Activated T-cell treated with anti-CD3 and anti-CD28 coated beads, Interleukin-2, amount 50 U/mL, for 48 hours (primary cell): Measurements from ENCODE around the gene RAB40C.

Source experiments
- DNase-seq, 2 experiments: peaks; one replicate each; pipeline ENCODE4 v3.0.0-alpha.2; 2020

The RAB40C gene

DNA sequence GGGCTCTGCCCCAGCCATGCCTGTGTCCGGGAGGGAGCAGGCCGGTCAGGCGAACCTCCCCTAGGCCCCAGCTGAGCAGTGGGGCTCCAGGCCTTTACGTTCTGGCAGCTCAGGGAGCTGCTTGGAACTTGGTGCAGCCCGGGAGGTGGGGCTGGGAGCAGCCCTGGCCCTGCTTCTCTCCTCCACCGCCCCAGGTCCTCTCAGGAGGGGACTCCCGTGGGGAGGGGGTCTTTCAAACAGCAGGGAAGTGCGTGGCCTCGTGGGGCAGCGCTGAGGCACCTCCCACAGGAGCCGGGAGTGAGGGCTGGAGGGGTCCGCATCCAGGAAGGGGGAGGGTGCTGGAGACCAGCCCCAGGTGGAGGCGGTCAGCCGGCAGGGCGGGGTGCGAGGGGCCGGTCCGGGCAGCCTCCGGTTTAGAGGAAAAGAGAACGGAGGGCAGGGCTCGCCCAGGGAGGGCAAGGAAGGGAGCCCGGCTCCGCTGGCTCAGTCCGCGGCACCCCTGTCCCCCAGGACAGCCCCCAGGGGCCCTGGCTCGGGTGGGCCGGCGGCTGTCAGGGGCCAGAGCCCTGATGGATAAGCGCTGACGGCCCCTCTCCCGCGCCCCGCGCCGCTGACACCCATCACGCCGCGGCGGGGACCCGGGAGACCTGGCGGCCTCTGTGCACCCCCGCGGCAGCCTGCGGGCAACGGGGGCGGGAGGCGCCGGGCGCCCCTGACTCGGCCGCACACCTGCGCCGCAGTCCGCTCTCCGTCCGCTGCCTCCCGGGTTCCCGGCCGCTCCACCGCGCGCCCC is 30.3 kb upstream of the RAB40C start:
- no peak for DNase-seq

DNA sequence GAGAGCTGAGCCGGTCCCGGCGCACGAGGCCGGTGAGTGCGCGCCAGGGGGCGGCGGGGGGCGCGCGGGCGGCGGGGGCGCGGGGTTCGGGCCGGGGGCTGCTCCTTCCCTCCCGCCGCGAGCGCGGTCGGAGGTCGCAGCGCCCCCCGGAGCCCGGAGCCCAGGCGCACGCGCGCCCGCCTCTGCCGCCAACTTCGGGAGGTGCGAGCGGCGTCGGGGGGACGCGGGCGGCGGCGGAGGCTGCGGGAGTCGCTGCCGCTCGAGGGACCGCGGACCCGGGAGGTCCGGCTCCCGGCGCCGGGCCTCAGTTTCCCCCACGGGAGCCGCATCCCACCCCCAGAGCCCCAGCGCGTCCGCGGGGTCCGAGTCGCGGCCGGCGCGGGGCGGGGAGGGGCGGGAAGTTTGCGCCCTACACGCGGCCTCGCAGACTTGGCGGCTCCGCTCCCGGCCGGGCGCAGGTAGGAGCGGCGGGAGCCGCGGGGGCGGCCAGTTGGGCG is 29.6 kb upstream of the RAB40C start, which contains the start of gene PRR35:
Gene PRR35 (plus strand): TSS at position 191 of the 497 bp plus-strand sequence. CDS start 2,901 bp downstream, outside the sequence.
- DNase-seq = no peak

DNA sequence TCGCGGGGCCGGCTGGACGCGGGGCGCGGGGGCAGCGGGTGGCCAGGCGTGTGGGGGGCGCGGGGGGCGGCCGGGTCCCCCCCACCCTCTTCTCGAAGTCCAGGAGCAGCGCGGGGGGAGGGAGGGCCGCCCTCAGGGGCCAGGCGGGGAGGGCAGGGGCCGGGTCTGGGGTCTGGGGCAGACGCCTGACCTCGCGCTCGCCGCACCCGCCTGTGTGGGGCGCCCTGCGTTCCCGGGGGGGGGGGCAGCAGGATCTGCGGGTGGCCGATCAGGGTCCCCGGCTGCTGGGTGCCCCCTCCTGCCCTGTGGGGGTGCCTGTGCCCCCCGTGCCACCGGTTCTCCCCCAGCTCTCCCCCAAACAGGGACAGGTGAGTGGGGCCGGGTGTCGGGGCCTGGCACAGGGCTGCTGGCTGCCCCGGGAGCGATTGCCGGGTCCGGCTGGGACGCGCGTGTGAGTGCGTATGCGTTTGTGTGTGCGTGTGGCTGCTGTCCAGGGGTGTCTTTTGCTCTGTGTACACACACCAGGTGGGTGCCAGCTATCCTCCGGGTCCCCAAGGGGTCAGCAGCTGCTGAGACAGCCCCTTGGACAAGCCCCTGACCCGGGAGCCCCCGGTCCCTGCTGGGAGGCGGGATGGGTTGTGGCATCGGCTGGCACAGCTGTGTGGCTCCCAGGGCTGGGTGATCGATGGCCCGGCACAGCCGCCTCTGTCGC is 29.0 kb upstream of the RAB40C start:
- DNase-seq = no peak

DNA sequence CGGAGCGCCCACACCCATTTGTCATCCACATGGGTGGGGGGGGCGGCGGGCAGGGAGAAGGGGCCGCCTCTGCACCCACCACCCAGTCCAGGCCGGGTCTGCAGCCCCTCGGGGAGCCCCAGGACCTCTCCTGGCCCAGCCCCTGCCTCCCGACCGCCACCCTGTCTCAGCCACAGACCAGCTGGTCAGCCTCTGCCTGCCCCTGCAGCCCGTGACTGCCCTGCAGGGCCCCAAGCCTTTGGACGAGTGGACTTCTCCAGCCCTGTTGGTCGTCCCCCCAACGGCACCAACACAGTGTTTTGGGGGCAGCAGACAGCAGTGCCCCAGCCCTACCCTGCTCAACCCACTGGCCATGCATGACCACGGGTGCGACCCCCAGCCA is 28.5 kb upstream of the RAB40C start:
- no peak for DNase-seq

DNA sequence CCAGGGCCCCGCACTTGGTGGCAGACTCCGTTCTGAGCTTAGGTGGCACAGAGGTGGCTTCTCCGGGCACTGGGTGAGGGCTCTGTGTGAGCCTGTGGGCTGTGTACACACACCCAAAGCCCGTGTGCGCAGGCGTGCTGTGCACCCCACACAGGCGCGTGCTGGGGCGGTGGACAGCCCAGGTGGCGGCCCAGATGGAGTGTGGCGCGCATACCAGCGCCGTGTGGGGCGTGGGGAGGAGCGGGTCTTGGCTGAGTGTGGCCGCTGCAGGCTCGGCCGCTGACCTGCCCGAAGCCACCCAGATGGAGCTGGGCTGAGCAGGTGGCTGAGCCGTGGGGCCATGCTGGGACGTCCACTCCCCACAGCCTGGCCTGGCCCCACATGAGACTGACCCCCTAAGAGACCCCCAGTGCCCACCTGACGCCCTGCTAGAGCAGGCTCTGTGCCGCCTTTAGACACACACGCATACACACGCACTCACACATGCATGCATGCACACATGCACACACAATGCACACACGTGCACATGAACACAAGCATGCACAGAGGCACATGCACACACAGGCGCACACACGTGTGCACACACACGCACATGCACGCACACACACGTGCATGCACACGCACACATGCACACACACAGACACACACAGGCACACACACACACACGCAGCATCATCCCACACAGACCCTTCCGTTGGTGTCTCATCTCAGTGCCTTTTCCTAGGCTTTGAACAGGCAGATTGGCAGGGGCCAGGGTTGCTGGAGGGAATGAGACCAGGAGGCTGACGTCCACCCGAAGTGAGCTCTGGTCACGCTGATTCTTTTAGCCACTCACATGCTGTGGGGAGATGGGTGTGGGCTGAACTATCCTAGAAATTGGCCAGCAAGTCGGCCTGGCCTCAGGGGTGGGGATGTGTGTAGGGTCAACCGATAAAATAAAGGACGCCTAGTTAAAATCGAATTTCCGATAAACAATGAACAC is 27.6 kb upstream of the RAB40C start:
- no peak for DNase-seq

DNA sequence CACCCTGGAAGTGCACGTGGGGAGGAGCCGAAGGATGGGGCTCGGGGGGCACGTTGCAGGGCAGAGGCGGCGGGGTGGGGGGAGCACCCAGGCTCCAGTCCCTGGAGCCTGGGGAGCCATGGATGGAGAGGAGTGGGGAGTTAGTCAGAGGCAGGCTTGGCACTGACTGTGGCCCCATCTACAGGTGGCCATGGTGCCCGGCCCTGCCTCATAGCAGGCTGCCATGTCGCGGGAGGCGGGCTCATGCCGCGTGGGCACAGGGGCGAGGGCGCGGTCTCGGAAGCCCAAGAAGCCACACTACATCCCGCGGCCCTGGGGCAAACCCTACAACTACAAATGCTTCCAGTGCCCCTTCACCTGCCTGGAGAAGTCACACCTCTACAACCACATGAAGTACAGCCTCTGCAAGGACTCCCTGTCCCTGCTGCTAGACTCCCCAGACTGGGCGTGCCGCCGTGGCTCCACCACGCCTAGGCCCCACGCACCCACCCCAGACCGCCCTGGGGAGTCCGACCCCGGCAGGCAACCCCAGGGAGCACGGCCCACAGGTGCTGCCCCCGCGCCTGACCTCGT is 26.7 kb upstream of the RAB40C start:
- no peak for DNase-seq

DNA sequence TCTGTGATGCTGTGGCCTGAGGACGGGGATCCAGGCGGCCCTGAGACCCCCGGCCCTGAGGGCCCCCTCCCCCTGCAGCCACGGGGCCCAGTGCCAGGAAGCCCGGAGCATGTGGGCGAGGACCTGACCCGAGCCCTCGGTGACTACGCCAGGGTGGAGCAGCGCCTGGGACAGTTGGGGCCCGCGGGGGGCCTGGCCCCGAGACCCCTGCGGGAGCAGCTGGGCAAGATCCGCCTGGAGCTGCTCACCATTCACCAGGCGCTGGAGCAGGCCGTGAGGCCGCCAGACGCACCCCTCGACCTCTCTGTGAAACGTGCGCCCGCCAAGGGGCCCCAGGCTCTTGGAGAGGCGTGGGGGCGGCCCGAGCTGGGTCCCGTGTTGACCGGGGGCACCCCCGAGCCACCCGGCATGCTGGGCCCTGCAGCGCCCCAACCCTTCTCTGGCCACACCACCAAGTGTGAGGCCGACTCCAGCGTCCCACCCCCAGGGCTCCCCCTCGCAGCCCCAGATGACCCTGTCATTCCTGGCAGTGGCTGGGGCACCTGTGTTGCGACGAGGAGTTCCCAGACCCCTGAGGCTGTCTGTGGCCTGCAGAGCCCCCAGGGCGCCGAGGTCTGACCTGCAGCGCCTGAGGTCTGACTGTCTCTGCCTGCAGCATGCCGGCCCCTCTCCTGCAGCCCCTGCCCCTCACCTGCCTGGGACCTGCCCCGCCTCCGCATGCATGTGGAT is 25.0 kb upstream of the RAB40C start:
- DNase-seq = no peak

DNA sequence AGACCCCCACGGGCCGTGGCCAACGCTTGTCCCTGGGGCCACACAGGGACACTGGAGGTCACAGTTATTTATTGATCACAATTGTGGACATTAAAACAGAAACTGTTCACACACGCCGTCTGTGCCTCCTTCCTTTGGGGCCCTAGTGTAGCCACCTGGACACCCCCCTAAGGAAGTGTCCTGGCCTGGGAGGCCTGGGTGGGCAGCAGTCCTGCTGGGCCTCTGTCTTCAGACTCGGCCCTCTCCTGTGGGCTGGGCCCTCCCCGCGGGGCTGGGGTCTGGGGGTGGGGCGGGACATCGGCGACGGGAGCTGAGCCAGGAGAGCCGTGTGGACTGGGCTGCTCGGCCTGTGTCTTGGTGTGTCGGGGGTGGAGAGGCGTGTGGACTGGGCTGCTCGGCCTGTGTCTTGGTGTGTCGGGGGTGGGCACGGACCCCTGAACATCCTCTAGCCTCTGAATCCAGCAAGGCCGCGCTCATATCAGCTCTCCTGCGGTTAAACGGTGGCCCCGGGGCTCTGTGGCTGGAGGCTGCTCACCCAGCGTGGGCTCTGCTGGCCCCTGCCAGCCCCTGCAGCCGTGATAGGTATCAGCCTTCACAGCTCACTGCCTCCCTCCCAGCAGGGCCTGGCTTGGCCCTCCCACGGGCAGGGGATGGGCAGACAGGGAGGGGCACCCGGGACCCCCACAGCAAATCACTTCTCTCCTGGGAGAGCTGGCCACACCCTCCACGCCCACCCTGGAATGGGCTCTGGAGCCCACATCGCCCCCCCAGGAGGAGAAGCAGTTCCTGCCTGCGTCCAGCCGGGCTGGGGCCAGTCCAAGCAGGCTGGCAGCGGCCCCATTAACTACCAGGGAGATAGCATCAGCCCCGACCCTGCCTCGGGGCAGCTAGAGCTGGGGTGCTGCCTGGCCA is 24.2 kb upstream of the RAB40C start:
- no peak for DNase-seq

DNA sequence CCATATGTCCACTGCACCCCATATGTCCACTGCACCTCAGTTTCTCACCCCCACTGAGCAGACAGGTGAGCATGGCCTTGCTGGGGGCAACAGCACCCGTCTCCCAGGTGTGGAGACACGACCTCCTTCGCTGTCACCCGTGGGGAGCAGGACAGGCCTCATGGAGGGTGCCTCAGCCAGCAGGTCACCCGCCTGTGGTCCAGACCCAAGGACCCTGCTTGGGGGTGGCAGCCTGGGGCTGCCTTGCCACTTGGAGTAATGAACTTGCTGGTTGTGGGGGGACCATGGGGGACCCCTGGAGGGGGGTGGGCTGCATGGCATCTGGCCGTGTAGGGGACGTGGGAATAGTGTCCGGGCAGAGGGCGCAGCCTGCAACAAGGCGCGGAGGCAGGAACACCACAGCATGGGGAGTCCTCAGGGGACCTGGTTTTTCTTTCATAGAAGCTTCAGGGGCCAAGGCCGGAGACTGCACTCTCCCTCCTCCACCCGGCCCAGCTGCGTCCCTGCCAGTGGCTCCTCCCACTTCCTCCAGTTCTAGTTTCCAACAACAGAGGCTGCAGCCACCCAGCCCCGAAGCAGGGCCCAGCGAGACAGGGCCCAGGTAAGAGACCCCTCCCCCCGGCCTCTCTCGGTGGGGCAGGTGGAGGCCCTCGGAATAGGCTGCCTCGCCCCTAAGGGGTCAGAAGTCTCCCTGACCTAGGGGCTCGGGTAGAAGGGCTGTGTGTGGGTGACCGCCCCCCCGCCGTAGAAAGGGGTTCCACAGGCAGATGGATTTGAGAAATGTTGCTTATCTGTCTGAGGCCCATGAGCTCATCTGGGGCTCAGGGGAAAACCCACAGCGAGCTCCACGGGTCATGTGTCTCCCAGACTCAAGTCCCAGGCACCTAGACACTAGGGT is 23.1 kb upstream of the RAB40C start, which contains the start of gene NHLRC4:
Gene NHLRC4 (plus strand): TSS at position 531 of the 898 bp plus-strand sequence. CDS start 1,043 bp downstream, outside the sequence.
- peak; percentile 67 to 71 for DNase-seq

DNA sequence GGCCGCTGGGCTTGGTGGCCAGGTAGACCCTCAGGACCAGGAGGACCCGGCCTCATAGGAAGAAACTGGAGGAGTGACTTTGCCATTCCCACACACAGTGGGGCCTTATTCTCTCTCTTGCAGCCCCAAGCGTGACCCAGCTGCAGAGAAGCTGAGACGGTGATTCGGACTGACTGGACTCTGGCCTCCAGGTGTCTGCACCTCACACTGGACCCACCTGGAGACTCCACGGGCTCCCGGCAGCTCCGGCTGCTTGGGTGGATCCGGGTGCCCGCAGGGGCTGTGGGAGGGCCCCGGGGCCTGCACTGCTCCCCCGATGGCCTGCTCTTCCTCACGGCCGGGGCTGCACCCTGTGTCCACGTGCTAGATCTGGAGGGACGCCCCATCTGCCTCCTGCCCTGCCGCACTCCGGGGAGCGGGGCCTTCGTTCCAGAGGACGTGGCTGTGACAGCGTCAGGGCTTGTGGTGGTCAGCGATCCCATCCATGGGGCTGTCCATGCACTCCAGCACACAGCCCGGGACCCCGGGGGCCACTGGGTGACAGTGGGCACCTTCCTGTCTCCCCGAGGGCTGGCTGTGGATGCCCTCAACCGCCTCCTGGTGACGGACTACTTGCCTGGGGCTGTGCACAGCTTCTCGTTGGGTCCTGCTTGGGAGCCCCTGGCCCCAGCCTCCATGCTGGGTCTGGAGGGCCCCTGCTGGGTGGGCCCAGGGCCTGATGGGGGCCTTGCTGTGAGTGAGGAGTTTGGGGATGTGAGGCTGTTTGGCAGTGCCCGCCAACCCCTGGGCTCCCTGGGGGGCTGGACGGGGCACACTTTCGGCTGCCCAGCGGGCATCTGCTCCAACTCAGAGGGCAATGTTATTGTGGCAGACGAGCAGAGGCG is 22.3 kb upstream of the RAB40C start:
- no peak for DNase-seq

DNA sequence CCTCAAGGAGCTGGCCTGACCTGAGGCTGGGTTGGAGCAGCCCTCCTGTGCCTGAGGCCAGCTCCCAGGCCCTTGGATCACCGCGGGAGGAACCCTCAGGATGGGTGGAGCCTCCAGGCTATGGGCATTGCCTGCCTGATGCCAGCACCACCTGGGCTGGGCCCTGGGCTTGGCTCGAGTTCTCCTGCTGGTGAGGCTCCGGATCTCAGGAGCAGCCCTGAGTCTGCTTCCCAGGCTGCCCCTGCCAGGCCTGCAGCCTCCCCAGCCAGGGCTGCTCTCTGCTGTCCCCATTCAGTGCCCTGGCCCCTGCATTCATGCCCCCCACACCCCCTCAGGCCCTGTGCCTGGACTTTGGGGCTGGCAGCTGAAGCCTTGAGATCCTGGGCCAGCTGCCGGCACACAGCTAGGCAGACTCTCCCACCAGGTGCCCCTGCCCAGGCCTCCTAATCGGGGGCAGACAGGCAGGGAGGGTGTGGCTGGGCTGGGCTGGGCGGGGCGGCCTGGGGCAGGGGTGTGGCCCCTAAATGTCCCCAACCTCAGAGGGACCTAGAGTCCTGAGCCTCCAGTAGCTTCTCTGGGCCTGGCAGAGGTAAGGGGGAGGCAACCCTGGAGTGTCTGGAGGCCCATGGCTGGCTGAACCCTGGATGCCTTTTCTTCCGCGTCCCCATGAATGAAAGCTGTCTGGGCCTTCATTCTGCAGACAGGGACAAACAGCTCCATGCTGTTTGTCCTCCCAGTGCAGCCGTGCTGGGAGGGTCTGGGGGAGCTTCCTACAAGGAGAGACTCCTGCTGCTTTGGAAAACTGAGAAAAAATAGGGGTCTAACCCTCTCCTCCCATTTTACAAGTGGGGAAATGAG is 21.2 kb upstream of the RAB40C start:
- DNase-seq = no peak

DNA sequence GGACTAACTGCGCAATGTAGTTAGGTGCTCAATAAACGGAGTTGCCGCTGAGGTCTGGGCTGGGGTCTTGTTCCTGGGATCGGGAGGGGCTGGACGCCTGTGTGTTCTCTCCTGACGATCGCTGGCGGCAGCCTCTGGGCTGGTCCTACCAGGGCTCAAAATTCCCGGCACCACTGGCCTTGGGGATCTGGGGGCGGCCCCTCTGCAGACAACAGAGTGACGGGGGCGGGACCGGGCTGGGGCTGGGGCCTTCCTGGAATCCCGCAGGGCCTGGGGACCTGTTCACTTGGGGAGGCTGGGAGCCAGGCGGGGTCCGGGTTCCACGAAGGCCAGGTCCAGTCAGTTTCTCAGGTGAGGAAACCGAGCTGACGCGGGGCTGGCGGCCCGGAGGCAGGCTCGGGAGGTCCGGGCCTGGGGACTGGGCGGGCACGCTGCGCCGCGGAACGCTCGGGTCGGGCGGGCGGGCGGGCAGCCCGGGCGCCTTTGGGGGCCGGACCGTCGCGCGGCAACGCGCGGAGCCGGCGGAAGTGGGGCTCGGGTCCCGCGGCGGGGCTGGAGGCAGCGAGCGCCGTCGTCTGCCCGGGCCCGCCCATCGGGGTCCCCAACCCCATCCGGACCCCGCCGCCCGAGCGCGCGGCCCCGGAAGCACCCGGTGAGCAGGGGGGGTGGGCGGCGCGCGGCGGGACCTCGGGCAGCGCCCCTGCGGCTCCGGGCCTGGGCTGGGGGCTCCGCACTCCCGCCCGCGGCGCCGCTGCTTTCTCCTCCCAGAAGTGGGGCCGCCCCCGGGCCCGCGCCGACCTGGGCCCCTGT is 20.2 kb upstream of the RAB40C start, which contains the start of gene PIGQ:
Gene PIGQ (plus strand): TSS at position 524 of the 810 bp plus-strand sequence. CDS start 4,107 bp downstream, outside the sequence.
- peak; percentile 80 to 86 for DNase-seq

DNA sequence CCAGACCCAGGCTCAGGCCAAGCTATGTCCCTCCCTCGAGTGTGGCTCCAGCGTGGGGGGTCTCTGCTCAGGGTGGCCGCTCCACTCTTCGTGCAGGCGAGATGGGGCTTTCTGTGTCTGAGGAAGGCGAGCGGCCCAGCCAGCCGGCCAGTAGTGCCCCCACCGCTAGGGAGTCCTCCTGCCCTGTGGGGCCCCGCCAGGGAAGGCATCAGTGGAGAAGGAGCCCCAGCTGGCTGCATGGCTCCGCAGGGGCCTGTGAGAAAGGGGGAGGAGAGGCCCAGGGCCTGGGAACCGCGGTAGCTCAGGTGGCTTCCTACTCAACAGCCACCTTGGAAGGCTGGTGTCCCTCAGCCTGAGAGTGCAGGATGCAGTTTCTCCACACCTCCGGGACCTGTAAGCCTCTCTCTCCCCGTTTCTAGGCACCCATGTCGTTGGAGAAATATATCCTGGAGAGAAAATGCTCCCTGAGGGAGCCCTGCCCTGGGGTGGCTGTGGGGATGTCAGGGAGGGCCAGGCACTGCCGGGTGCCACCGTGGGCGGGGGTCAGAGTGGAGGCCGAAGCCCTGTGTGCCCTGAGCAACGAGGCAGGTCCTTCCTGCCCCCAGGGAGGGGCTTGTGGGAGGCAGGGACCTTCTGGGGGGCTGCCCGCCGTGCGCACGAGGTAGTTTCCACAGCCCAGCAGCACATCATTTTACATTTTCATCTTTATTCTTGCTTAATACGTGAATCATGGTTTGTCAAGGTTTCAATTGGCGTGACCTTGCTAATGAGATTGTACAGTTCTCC is 16.8 kb upstream of the RAB40C start:
- no peak for DNase-seq

DNA sequence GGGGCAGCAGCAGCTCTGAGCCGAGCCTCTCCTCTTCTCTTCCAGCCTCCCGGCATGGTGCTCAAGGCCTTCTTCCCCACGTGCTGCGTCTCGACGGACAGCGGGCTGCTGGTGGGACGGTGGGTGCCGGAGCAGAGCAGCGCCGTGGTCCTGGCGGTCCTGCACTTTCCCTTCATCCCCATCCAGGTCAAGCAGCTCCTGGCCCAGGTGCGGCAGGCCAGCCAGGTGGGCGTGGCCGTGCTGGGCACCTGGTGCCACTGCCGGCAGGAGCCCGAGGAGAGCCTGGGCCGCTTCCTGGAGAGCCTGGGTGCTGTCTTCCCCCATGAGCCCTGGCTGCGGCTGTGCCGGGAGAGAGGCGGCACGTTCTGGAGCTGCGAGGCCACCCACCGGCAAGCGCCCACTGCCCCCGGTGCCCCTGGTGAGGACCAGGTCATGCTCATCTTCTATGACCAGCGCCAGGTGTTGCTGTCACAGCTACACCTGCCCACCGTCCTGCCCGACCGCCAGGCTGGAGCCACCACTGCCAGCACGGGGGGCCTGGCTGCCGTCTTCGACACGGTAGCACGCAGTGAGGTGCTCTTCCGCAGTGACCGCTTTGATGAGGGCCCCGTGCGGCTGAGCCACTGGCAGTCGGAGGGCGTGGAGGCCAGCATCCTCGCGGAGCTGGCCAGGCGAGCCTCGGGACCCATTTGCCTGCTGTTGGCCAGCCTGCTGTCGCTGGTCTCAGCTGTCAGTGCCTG is 15.7 kb upstream of the RAB40C start:
- no peak for DNase-seq
